ENCODE results near the gene HERPUD1. TPM values are rescaled to one million over a fixed set of nuclear protein-coding genes. Genes with fewer than 3 reads are reported as not detected.

HERPUD1 gene
- total RNA-seq, 1 experiment from 2014 or later, result 296 TPM

DNA sequence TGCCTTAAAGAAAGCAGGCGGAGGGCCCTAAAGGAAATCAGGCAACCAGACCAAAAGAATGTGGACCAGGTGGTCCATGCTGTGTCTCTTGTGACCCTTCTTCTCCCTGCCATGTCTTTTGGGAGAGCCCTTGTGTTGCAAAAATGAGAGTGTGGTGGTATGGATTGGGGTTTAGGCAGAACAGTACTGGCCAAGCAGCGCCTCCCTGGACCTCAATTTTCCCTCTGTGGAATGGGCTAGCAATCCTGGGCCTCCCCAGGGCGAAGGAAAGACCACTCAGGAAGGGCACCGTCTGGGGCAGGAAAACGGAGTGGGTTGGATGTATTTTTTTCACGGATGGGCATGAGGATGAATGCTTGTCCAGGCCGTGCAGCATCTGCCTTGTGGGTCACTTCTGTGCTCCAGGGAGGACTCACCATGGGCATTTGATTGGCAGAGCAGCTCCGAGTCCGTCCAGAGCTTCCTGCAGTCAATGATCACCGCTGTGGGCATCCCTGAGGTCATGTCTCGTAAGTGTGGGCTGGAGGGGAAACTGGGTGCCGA lies 49.9 kb downstream of the HERPUD1 start:
- H3K36me3 Mint-ChIP-seq (ENCODE audit: insufficient read depth, unreplicated experiment), result no peaks in the 10 kb centered on the region
- Histone ChIP-seq H3K27me3 (replicated peaks; ENCODE audit: control insufficient read depth, insufficient read depth, low read length) (no peaks in the 10 kb centered on the region), H3K9me3 (no peaks in the 10 kb centered on the region; the same call in 1 of the 2 replicates), H3K36me3 (ENCODE audit: control insufficient read depth, insufficient read depth, low read length) (no peaks in the 10 kb centered on the region), H3K4me3 (ENCODE audit: low read depth, low read length) (no peak overlapping the region), H3K4me1 (peaks cover 14% of the 10 kb centered on the region)
- no peaks in the 10 kb centered on the region for H3K27me3 Mint-ChIP-seq (ENCODE audit: insufficient read depth, unreplicated experiment)
- intact Hi-C loops (cut with micrococcal nuclease; ENCODE audit: unreplicated experiment), result no loop called here
- no peak for TF ChIP-seq CTCF (IDR thresholded peaks at IDR 0.05; ENCODE audit: insufficient read depth in 1 of 2, low read depth in 1 of 2, low read length in 1 of 2, severe bottlenecking in 1 of 2, unreplicated experiment in 1 of 2)
- H3K4me1 Mint-ChIP-seq (ENCODE audit: low read depth, unreplicated experiment), result peaks cover 8% of the 10 kb centered on the region
- H3K27ac Mint-ChIP-seq (ENCODE audit: unreplicated experiment), result no peak overlapping the region
- no peak for DNase-seq
- ChIA-PET POLR2A (no interaction called here), CTCF (no interaction called here)
- no peak overlapping the region for H3K4me3 Mint-ChIP-seq (ENCODE audit: unreplicated experiment)
- BruUV-seq (replicated peaks), result no TSS peak
- H3K9me3 Mint-ChIP-seq (ENCODE audit: unreplicated experiment), result no peaks in the 10 kb centered on the region

GRCh38 chr16:56982695-56983094 lies 50.8 kb downstream of the HERPUD1 start:
- Mint-ChIP-seq H3K36me3 (ENCODE audit: insufficient read depth, unreplicated experiment) (no peaks in the 10 kb centered on the region), H3K27me3 (ENCODE audit: insufficient read depth, unreplicated experiment) (no peaks in the 10 kb centered on the region), H3K9me3 (ENCODE audit: unreplicated experiment) (no peaks in the 10 kb centered on the region), H3K27ac (ENCODE audit: unreplicated experiment) (no peak overlapping the region), H3K4me3 (ENCODE audit: unreplicated experiment) (no peak overlapping the region), H3K4me1 (ENCODE audit: low read depth, unreplicated experiment) (peaks cover 8% of the 10 kb centered on the region)
- no TSS peak for BruUV-seq (replicated peaks)
- Histone ChIP-seq H3K9me3 (no peaks in the 10 kb centered on the region; the same call in 1 of the 2 replicates), H3K4me3 (ENCODE audit: low read depth, low read length) (no peak overlapping the region), H3K27me3 (replicated peaks; ENCODE audit: control insufficient read depth, insufficient read depth, low read length) (no peaks in the 10 kb centered on the region), H3K4me1 (peaks cover 14% of the 10 kb centered on the region), H3K36me3 (ENCODE audit: control insufficient read depth, insufficient read depth, low read length) (no peaks in the 10 kb centered on the region)
- no peak for DNase-seq
- POLR2A ChIA-PET, result no interaction called here
- no peak for TF ChIP-seq CTCF (IDR thresholded peaks at IDR 0.05; ENCODE audit: insufficient read depth in 1 of 2, low read depth in 1 of 2, low read length in 1 of 2, severe bottlenecking in 1 of 2, unreplicated experiment in 1 of 2)
- CTCF ChIA-PET, result interaction anchor here (0.6 to 1.7 kb wide), 2 partner anchors 63 to 1233 kb away, joined by 4 to 6 read pairs; no protein-coding TSS in a partner anchor
- intact Hi-C loops (cut with micrococcal nuclease; ENCODE audit: unreplicated experiment), result no loop called here

DNA sequence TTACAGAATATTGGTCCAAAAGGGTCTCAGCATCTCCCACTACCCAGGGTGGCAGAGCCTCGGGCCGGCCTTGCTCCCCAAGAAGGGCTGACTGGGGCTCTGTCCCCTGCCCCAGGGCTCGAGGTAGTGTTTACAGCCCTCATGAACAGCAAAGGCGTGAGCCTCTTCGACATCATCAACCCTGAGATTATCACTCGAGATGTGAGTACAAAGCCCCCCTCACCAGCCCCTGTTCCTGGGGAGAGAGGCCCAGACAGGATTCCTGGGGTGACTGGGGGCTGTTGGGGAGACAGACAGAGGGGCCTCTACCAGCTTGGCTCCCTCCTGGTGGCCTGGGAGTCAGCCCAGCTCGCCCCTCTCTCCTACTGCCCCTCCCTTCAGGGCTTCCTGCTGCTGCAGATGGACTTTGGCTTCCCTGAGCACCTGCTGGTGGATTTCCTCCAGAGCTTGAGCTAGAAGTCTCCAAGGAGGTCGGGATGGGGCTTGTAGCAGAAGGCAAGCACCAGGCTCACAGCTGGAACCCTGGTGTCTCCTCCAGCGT lies 51.3 kb downstream of the HERPUD1 start:
- ChIA-PET POLR2A (no interaction called here), CTCF (interaction anchor here (0.6 to 1.7 kb wide), 2 partner anchors 62 to 1233 kb away, joined by 4 to 6 read pairs; no protein-coding TSS in a partner anchor)
- no peaks in the 10 kb centered on the region for H3K36me3 ChIP-seq (ENCODE audit: control insufficient read depth, insufficient read depth, low read length)
- Mint-ChIP-seq H3K27me3 (ENCODE audit: insufficient read depth, unreplicated experiment) (no peaks in the 10 kb centered on the region), H3K27ac (ENCODE audit: unreplicated experiment) (no peak overlapping the region), H3K9me3 (ENCODE audit: unreplicated experiment) (no peaks in the 10 kb centered on the region), H3K4me1 (ENCODE audit: low read depth, unreplicated experiment) (peaks cover 8% of the 10 kb centered on the region), H3K4me3 (ENCODE audit: unreplicated experiment) (no peak overlapping the region), H3K36me3 (ENCODE audit: insufficient read depth, unreplicated experiment) (no peaks in the 10 kb centered on the region)
- 0 out of 2 replicates have a peak, but pooled peaks cover under 1% of the 10 kb centered on the region for H3K27me3 ChIP-seq (replicated peaks; ENCODE audit: control insufficient read depth, insufficient read depth, low read length)
- peaks cover 14% of the 10 kb centered on the region for H3K4me1 ChIP-seq
- no peaks in the 10 kb centered on the region; the same call in 1 of the 2 replicates for H3K9me3 ChIP-seq
- BruUV-seq (replicated peaks), result no TSS peak
- intact Hi-C loops (cut with micrococcal nuclease; ENCODE audit: unreplicated experiment), result no loop called here
- H3K4me3 ChIP-seq (ENCODE audit: low read depth, low read length), result no peak overlapping the region
- TF ChIP-seq CTCF (IDR thresholded peaks at IDR 0.05; ENCODE audit: insufficient read depth in 1 of 2, low read depth in 1 of 2, low read length in 1 of 2, severe bottlenecking in 1 of 2, unreplicated experiment in 1 of 2), result no peak
- DNase-seq, result peak; percentile 57 to 74

Measured in Caco-2 (cell line).